CD14-positive monocyte (primary cell): ENCODE measurements around the gene PTCH2. TPM values are rescaled to one million over a fixed set of nuclear protein-coding genes. Genes with fewer than 3 reads are reported as not detected.
A peak's percentile ranks its signal among the peaks of the same experiment; 100 is the strongest.

Experiments used
- DNase-seq, 3 donors: peaks; one replicate each; pipeline ENCODE4 v3.0.0-alpha.2; 2011 to 2022
- H2AFZ ChIP-seq: 2 replicates; pipeline ENCODE4 v1.6.0; 2012; ENCODE audit warnings: mild to moderate bottlenecking, low read depth, low read length, inconsistent platforms; ENCODE audit not compliant: insufficient read depth, poor library complexity, severe bottlenecking
- H3K27ac ChIP-seq, 2 donors: 1 replicate in 1 of 2; 2 replicates in 1 of 2; pipeline ENCODE4 v1.5.1; 2012 to 2013; ENCODE audit warnings: low read length in 2 of 2, control low read depth in 1 of 2, inconsistent platforms in 1 of 2, low read depth in 1 of 2, mild to moderate bottlenecking in 1 of 2
- H3K27me3 ChIP-seq, 2 donors: one replicate each; pipeline versions ENCODE4 v1.6.0 to v1.6.1; 2011 to 2013; ENCODE audit warnings: low read length in 2 of 2; ENCODE audit not compliant: control insufficient read depth in 2 of 2, insufficient read depth in 2 of 2
- H3K36me3 ChIP-seq, 2 donors: replicated peaks in 1 of 2; 1 replicate in 1 of 2; 2 replicates in 1 of 2; pipeline versions ENCODE4 v1.5.1 to v1.6.1; 2012 to 2013; ENCODE audit warnings: low read length in 2 of 2, control low read depth in 1 of 2, inconsistent platforms in 1 of 2, mild to moderate bottlenecking in 1 of 2; ENCODE audit not compliant: insufficient read depth in 2 of 2, control insufficient read depth in 1 of 2
- H3K4me1 ChIP-seq, 2 donors: 1 replicate in 1 of 2; 2 replicates in 1 of 2; pipeline versions ENCODE4 v1.5.1 to v1.6.1; 2012 to 2013; ENCODE audit warnings: low read length in 2 of 2, control low read depth in 1 of 2, inconsistent platforms in 1 of 2, mild to moderate bottlenecking in 1 of 2, moderate library complexity in 1 of 2; ENCODE audit not compliant: insufficient read depth in 2 of 2, control insufficient read depth in 1 of 2
- H3K4me2 ChIP-seq: replicated peaks from 2 replicates; pipeline ENCODE3; 2012; ENCODE audit warnings: low read length, moderate library complexity, mild to moderate bottlenecking; ENCODE audit not compliant: poor library complexity, severe bottlenecking; ENCODE audit errors: extremely low read depth
- H3K4me3 ChIP-seq, 3 experiments: fragments of 200-600 bp in 1 of 3; sonication (generic) in 1 of 3; replicated peaks in 1 of 3; 1 replicate in 2 of 3; 2 replicates in 1 of 3; pipeline ENCODE4 v1.5.1; 2011 to 2013; ENCODE audit warnings: low read length in 3 of 3, mild to moderate bottlenecking in 3 of 3, control low read depth in 2 of 3, low read depth in 2 of 3, inconsistent platforms in 1 of 3, moderate library complexity in 1 of 3
- H3K79me2 ChIP-seq: 2 replicates; pipeline ENCODE4 v1.6.0; 2012; ENCODE audit warnings: mild to moderate bottlenecking, control low read depth, inconsistent platforms, low read length, moderate library complexity; ENCODE audit not compliant: insufficient read depth
- H3K9ac ChIP-seq: 2 replicates; pipeline ENCODE4 v1.6.0; 2017; ENCODE audit warnings: low read length, mild to moderate bottlenecking; ENCODE audit not compliant: insufficient read depth, poor library complexity, severe bottlenecking
- H3K9me3 ChIP-seq, 2 donors: replicated peaks in 1 of 2; 1 replicate in 1 of 2; 2 replicates in 1 of 2; pipeline versions ENCODE4 v1.5.1 to v1.6.1; 2012 to 2013; ENCODE audit warnings: low read length in 2 of 2, control low read depth in 1 of 2; ENCODE audit not compliant: control insufficient read depth in 1 of 2, insufficient read depth in 1 of 2
- H4K20me1 ChIP-seq: 2 replicates; pipeline ENCODE4 v1.6.0; 2012; ENCODE audit warnings: mild to moderate bottlenecking, low read length, control low read depth, moderate library complexity; ENCODE audit not compliant: insufficient read depth
- H3K27ac Mint-ChIP-seq, 7 donors: one replicate each; pipeline ENCODE4 v1.8.0; 2020; ENCODE audit warnings: mild to moderate bottlenecking in 7 of 7, mixed read lengths in 7 of 7, moderate library complexity in 6 of 7, inconsistent platforms in 2 of 7
- H3K27me3 Mint-ChIP-seq, 3 donors: one replicate each; pipeline ENCODE4 v1.8.0; 2021 to 2022; ENCODE audit warnings: low read depth in 3 of 3, mild to moderate bottlenecking in 3 of 3, mixed read lengths in 3 of 3, moderate library complexity in 3 of 3, inconsistent platforms in 1 of 3
- H3K36me3 Mint-ChIP-seq, 2 donors: one replicate each; pipeline ENCODE4 v1.8.0; 2020; ENCODE audit warnings: mixed read lengths in 2 of 2, inconsistent platforms in 1 of 2, mild to moderate bottlenecking in 1 of 2
- H3K4me1 Mint-ChIP-seq: one replicate; pipeline ENCODE4 v1.8.0; 2020; ENCODE audit warnings: mild to moderate bottlenecking, mixed read lengths
- H3K4me3 Mint-ChIP-seq, 2 donors: one replicate each; pipeline ENCODE4 v1.8.0; 2020; ENCODE audit warnings: mild to moderate bottlenecking in 2 of 2, mixed read lengths in 2 of 2, moderate library complexity in 1 of 2
- H3K9me3 Mint-ChIP-seq, 7 donors: one replicate each; pipeline ENCODE4 v1.8.0; 2020 to 2022; ENCODE audit warnings: mixed read lengths in 7 of 7, mild to moderate bottlenecking in 6 of 7, moderate library complexity in 6 of 7, inconsistent platforms in 2 of 7
- WGBS: methylation state at CpG from one replicate; pipeline ENCODE4 v1.1.5; 2013; ENCODE audit warnings: missing lambda C conversion rate; ENCODE audit not compliant: insufficient coverage; 5-methylcytosine and 5-hydroxymethylcytosine counted together
- intact Hi-C, 2 donors: fragments of 100-400 bp; cut with micrococcal nuclease; formaldehyde crosslinking; loops; one replicate each; pipeline versions ENCODE4 v1.15.0 to v1.15.1; 2023
- polyA plus RNA-seq, 3 donors: library from polyadenylated mRNA; depleted of rRNA in 1 of 3; unstranded in 2 of 3; stranded (reverse) in 1 of 3; fragments of 300-500 nt in 2 of 3; fragments of >200 nt in 1 of 3; fragmentation: Illumina TruSeq in 2 of 3; gene quantifications; 1 replicate in 2 of 3; 2 replicates in 1 of 3; pipeline ENCODE4 v1.2.3, GENCODE V29; 2012 to 2021
- TF ChIP-seq, protein P1 (sequence below): fragments of 200-600 bp; IDR thresholded peaks from one replicate; pipeline ENCODE4 v1.8.0; 2022; ENCODE audit warnings: antibody characterized with exemption, mild to moderate bottlenecking

PTCH2 gene
- polyA plus RNA-seq, 3 donors, result 0.18 to 0.71 (median 0.22) TPM

DNA sequence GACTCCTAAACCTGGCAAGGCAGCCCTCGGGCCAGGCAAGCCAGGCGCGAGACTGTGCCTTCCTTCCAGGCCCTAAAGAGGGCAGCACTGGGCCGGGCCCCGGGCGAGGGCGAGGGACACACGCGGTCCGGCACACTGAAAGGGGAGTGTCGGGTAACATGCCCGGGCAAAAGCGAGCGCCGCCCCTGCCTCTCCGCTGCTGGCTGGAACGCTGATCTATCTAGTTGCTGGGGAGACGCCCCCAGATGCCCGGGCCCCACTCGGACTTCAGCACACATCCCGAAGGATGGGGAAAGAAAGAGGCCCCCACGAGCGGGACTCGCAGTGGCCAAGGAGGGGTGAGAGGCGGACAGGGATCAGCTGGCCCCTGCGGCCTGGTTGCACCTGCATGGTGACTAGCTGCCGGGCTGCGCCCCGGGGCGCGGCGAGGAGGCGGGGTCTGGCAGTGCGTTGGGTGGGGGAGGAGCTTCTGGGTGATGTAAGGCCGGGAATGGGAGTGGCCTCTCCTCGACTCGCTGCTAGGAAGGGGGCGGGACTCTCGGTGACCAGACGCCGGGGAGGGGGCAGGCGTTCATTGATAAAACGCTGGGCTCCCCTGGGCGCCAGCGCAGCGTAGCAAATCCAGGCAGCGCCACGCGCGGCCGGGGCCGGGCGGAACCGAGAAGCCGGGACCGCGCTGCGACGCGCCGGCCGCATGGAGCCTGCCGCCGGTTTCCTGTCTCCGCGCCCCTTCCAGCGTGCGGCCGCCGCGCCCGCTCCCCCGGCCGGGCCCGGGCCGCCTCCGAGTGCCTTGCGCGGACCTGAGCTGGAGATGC lies 43.1 kb downstream of the PTCH2 start, which contains the start of gene PLK3:
Gene PLK3 (plus strand): TSS at position 608 of the 815 bp plus-strand sequence. CDS start 87 bp downstream, at position 695.
- H3K27me3 Mint-ChIP-seq, result peaks cover 1 to 9% (median 4%) of the 10 kb centered on the region in 3 donors
- H3K9ac ChIP-seq, result peak within 1 kb of the TSS; percentile 93
- no peaks in the 10 kb centered on the region for H3K9me3 ChIP-seq
- intact Hi-C loops, result loop anchor here (2.0 to 10.0 kb wide), 3 partner anchors 19 to 505 kb away; no protein-coding TSS in a partner anchor
- H2AFZ ChIP-seq, result peak within 1 kb of the TSS; percentile 84
- peaks cover 0 to 1% (median 0%) of the 10 kb centered on the region in 7 donors for H3K9me3 Mint-ChIP-seq
- H3K4me1 Mint-ChIP-seq, result peaks cover 20% of the 10 kb centered on the region
- peaks cover 19% of the 10 kb centered on the region for H3K79me2 ChIP-seq
- peaks cover 35 to 36% of the 10 kb centered on the region in 2 donors for H3K36me3 Mint-ChIP-seq
- H3K27ac ChIP-seq, result peak within 1 kb of the TSS; percentile 90 to 95
- TF ChIP-seq, protein P1, sequence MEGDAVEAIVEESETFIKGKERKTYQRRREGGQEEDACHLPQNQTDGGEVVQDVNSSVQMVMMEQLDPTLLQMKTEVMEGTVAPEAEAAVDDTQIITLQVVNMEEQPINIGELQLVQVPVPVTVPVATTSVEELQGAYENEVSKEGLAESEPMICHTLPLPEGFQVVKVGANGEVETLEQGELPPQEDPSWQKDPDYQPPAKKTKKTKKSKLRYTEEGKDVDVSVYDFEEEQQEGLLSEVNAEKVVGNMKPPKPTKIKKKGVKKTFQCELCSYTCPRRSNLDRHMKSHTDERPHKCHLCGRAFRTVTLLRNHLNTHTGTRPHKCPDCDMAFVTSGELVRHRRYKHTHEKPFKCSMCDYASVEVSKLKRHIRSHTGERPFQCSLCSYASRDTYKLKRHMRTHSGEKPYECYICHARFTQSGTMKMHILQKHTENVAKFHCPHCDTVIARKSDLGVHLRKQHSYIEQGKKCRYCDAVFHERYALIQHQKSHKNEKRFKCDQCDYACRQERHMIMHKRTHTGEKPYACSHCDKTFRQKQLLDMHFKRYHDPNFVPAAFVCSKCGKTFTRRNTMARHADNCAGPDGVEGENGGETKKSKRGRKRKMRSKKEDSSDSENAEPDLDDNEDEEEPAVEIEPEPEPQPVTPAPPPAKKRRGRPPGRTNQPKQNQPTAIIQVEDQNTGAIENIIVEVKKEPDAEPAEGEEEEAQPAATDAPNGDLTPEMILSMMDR, result peak; percentile 90
- H3K4me3 Mint-ChIP-seq, result peak within 1 kb of the TSS; percentile 94 to 98
- peaks cover 29 to 38% of the 10 kb centered on the region in 2 donors for H3K4me1 ChIP-seq
- DNase-seq, result peak; percentile 97 to 99 (median 99)
- H3K4me3 ChIP-seq, result peak within 1 kb of the TSS; percentile 60 to 99 (median 76)
- H3K4me2 ChIP-seq, result peak within 1 kb of the TSS; percentile 96
- peaks cover 35% of the 10 kb centered on the region for H4K20me1 ChIP-seq
- H3K27me3 ChIP-seq, result no peaks in the 10 kb centered on the region
- H3K36me3 ChIP-seq, result peaks cover 28 to 29% of the 10 kb centered on the region in 2 donors
- peak within 1 kb of the TSS; percentile 98 to 100 (median 99) for H3K27ac Mint-ChIP-seq
- WGBS, result under 1% methylated on average over 78 of the region's 79 CpGs

DNA sequence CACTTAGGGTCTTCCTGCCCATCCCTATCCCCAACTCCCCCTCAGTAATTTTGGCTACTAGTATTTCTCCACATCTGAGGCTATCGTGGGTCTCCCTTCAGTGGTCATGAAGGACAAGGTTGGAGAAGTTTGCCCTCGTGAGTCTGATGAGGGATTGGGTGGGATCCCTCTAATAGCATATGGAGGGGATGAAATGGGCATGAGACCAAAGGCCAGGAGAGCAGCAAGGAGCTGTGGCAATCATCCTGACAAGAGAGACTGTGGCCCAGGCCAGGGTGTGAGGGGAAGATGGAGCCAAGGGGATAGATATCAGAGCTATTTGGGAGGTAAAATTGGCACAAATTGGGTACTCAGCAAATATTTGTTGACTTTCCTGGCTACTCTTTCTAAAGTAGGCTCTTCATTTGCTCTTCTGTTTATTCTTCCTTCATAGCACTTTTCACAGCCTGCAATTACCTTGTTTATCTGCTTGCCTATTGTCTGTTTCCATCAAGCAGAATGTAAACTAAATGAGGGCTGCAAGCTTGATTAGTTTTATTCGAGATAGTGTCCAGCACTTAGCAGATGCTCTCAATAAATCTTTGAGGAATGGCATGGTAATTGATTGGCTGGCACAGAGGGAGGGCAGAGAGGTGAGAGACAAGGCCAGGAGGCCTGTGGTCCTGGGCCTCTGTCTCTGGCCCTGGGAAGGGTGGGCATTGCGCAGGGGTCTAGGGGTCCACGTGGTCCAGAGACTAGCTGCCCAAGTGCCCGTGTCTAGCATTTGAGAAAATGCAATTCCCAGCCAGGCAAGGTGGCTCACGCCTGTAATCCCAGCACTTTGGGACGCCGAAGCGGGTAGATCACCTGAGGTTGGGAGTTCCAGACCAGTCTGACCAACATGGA lies 44.3 kb downstream of the PTCH2 start:
- peaks cover 1 to 6% (median 4%) of the 10 kb centered on the region in 3 donors for H3K27me3 Mint-ChIP-seq
- H2AFZ ChIP-seq, result no peak overlapping the region
- 87% methylated on average over 4 of the region's 10 CpGs for WGBS

More for the DNA sequence above, 44.3 kb downstream of the PTCH2 start:
- peaks cover 16 to 18% of the 10 kb centered on the region in 2 donors for H3K36me3 ChIP-seq
- intact Hi-C loops, result loop anchor here in 1 of 2 donors (5.0 to 10.0 kb wide), 2 partner anchors 34 to 506 kb away; no protein-coding TSS in a partner anchor
- TF ChIP-seq, protein P1, result no peak
- Mint-ChIP-seq H3K4me3 (peak overlapping the region in 1 of 2 donors; percentile 37), H3K4me1 (peaks cover 21% of the 10 kb centered on the region), H3K9me3 (peaks cover 0 to 1% (median 0%) of the 10 kb centered on the region in 7 donors), H3K27ac (peak overlapping the region in 5 of 7 donors; percentile 76 to 100 (median 99)), H3K36me3 (peaks cover 23 to 24% of the 10 kb centered on the region in 2 donors)
- H3K4me1 ChIP-seq, result peaks cover 29 to 38% of the 10 kb centered on the region in 2 donors
- H4K20me1 ChIP-seq, result peaks cover 32% of the 10 kb centered on the region
- H3K9ac ChIP-seq, result no peak overlapping the region
- H3K27me3 ChIP-seq, result no peaks in the 10 kb centered on the region
- no peak overlapping the region for H3K27ac ChIP-seq
- H3K79me2 ChIP-seq, result peaks cover 19% of the 10 kb centered on the region
- no peaks in the 10 kb centered on the region for H3K9me3 ChIP-seq
- H3K4me3 ChIP-seq, result no peak overlapping the region
- DNase-seq, result no peak
- no peak overlapping the region for H3K4me2 ChIP-seq
